Pancreas (tissue), 10 donors: ENCODE results near the gene RERE. TPM values are rescaled to one million over a fixed set of nuclear protein-coding genes. Genes with fewer than 3 reads are reported as not detected.

Source experiments
- ATAC-seq, 4 donors: fragments of 200-7000 bp; cut with Tn5 transposase; one replicate each; pipeline versions ENCODE4 v1.8.0 to v1.9.1; 2020; ENCODE audit warnings: mild to moderate bottlenecking in 4 of 4, moderate library complexity in 4 of 4
- DNase-seq, 6 donors: peaks; one replicate each; pipeline ENCODE4 v3.0.0-alpha.2; 2020
- FAIRE-seq: peaks from 2 replicates; lab custom pipeline; 2012; peaks lifted over from hg19 to GRCh38; lab: Jason Lieb, UNC
- H3K27ac ChIP-seq, 4 donors: fragments of 200-600 bp; sonication (generic); 1 replicate in 3 of 4; 2 replicates in 1 of 4; pipeline versions ENCODE4 v1.5.0 to v1.8.0; 2020
- H3K27me3 ChIP-seq, 4 donors: fragments of 200-600 bp; one replicate each; pipeline ENCODE4 v1.8.0; 2021
- H3K36me3 ChIP-seq, 3 donors: fragments of 200-600 bp; sonication (generic) in 1 of 3; one replicate each; pipeline versions ENCODE4 v1.5.0 to v1.8.0; 2020 to 2021
- H3K4me1 ChIP-seq, 3 donors: fragments of 200-600 bp; one replicate each; pipeline ENCODE4 v1.8.0; 2021
- H3K4me3 ChIP-seq, 4 donors: fragments of 200-600 bp; sonication (generic) in 2 of 4; one replicate each; pipeline versions ENCODE4 v1.5.0 to v1.8.0; 2020 to 2021
- H3K9me3 ChIP-seq, 4 donors: fragments of 200-600 bp; one replicate each; pipeline ENCODE4 v1.8.0; 2021
- CTCF ChIP-seq, 4 donors: fragments of 200-600 bp; sonication (generic) in 3 of 4; IDR thresholded peaks; one replicate each; pipeline versions ENCODE4 v1.5.0 to v1.8.0; 2021; ENCODE audit warnings: antibody characterized with exemption in 4 of 4
- WGBS, 2 donors: extraction: QIAGEN DNeasy Blood & Tissue Kit; methylation state at CpG; one replicate each; pipeline ENCODE4 v1.1.7; 2013; 5-methylcytosine and 5-hydroxymethylcytosine counted together
- intact Hi-C, 3 donors: fragments of 100-400 bp; cut with DNase I; formaldehyde crosslinking; loops; one replicate each; pipeline versions ENCODE4 v1.11.1 to v1.14.2; 2022
- polyA plus RNA-seq, 2 donors: library from polyadenylated mRNA; stranded (reverse); fragments of 200-250 nt; gene quantifications; one replicate each; pipeline ENCODE4 v1.2.3, GENCODE V29; 2013
- total RNA-seq, 6 donors: library from RNA; stranded (reverse); fragmentation: NEBNext Ultra II Directional in 4 of 6; extraction: Animal tissue kit (Norgen Biotek cat#: 25700) in 4 of 6; gene quantifications; one replicate each; pipeline versions ENCODE4 v1.2.1 to v1.2.4, GENCODE V29; 2021 to 2023
- donor health status: healthy with polysubstance abuse.
- donor health status: DM: no; HTN: no; CAD: no; lungs with moderate emphysema.
- donor health status: DM: no; HTN: no; CAD: no.
- donor health status: control.
- donor health status: control.
- donor health status: Bipolar disorder and iron deficiency.
- donor health status: DM: yes; HTN: yes; CAD: no.
- donor health status: DM: no; HTN: no; CAD: no.
- donor health status: DM: no; HTN: no; CAD: no.
- donor health status: DM: yes; HTN: yes; CAD: no.

Gene RERE
- total and polyA plus RNA-seq, 8 donors, result 27.0 to 76.7 (median 50.7) TPM

- no peaks in the 10 kb centered on the region for H3K27me3 ChIP-seq
- ATAC-seq (peak; percentile 47 to 68 (median 60)), DNase-seq (no peak), FAIRE-seq (no peak)
- no peak overlapping the region for H3K27ac ChIP-seq
- intact Hi-C loops, result no loop called here
- peaks cover 0 to 17% (median 10%) of the 10 kb centered on the region in 3 donors for H3K4me1 ChIP-seq
- no peak for TF ChIP-seq CTCF (IDR thresholded peaks at IDR 0.05)
- H3K36me3 ChIP-seq, result no peaks in the 10 kb centered on the region
- WGBS, 2 donors, result 67 to 74% methylated on average over 6 of the region's 6 CpGs
- no peak overlapping the region for H3K4me3 ChIP-seq
- H3K9me3 ChIP-seq, result no peaks in the 10 kb centered on the region
Observed at GRCh38 chr1:8742022-8742924, 75.2 kb downstream of the RERE start.

GRCh38 chr1:8740034-8740449, 77.4 kb downstream of the RERE start:
- Histone ChIP-seq H3K27ac (no peak overlapping the region), H3K4me1 (peaks cover 0 to 16% (median 14%) of the 10 kb centered on the region in 3 donors), H3K27me3 (no peaks in the 10 kb centered on the region), H3K9me3 (no peaks in the 10 kb centered on the region), H3K4me3 (no peak overlapping the region), H3K36me3 (no peaks in the 10 kb centered on the region)
- intact Hi-C loops, result no loop called here
- no peak for DNase-seq
- FAIRE-seq, result no peak
- no peak for TF ChIP-seq CTCF (IDR thresholded peaks at IDR 0.05)
- ATAC-seq, result peak in 1 of 4 donors; percentile 19

GRCh38 chr1:8739377-8739776, 78.1 kb downstream of the RERE start:
- H3K36me3 ChIP-seq, result no peaks in the 10 kb centered on the region
- H3K4me1 ChIP-seq, result peaks cover 0 to 16% (median 10%) of the 10 kb centered on the region in 3 donors
- no peaks in the 10 kb centered on the region for H3K27me3 ChIP-seq
- intact Hi-C loops, result loop anchor here in 2 of 3 donors (10.0 kb wide), 2 partner anchors 105 to 375 kb away; no protein-coding TSS in a partner anchor
- no peak overlapping the region for H3K27ac ChIP-seq
- no peak for ATAC-seq
- H3K4me3 ChIP-seq, result no peak overlapping the region
- no peaks in the 10 kb centered on the region for H3K9me3 ChIP-seq
- DNase-seq, result no peak
- no peak for TF ChIP-seq CTCF (IDR thresholded peaks at IDR 0.05)
- no peak for FAIRE-seq
- WGBS, 2 donors, result 90% methylated on average over 4 of the region's 4 CpGs

GRCh38 chr1:8736927-8737326, 80.5 kb downstream of the RERE start:
- Histone ChIP-seq H3K4me3 (no peak overlapping the region), H3K9me3 (no peaks in the 10 kb centered on the region), H3K27me3 (no peaks in the 10 kb centered on the region), H3K27ac (peak overlapping the region in 2 of 4 donors; percentile 14 to 20), H3K4me1 (peaks cover 0 to 11% (median 2%) of the 10 kb centered on the region in 3 donors), H3K36me3 (no peaks in the 10 kb centered on the region)
- FAIRE-seq, result no peak
- ATAC-seq, result peak in 2 of 4 donors; percentile 57 to 74
- no peak for DNase-seq
- TF ChIP-seq CTCF (IDR thresholded peaks at IDR 0.05), result no peak
- intact Hi-C loops, result loop anchor here in 2 of 3 donors (10.0 kb wide), 2 partner anchors 108 to 372 kb away; no protein-coding TSS in a partner anchor
